Liver (tissue), 9 donors: ENCODE results near the gene TPD52L1. TPM values are rescaled to one million over a fixed set of nuclear protein-coding genes. Genes with fewer than 3 reads are reported as not detected.

Source experiments
- DNase-seq: peaks from one replicate; pipeline ENCODE4 v3.0.0-alpha.2; 2017; ENCODE audit warnings: low spot score
- H3K27ac ChIP-seq, 2 donors: one replicate each; pipeline ENCODE4 v1.7.0; 2013; ENCODE audit warnings: inconsistent platforms in 2 of 2, low read length in 2 of 2, control low read depth in 1 of 2, low read depth in 1 of 2, mild to moderate bottlenecking in 1 of 2
- H3K27me3 ChIP-seq, 4 donors: one replicate each; pipeline versions ENCODE4 v1.6.1 to v1.7.0; 2013; ENCODE audit warnings: low read length in 3 of 4, inconsistent platforms in 1 of 4, mild to moderate bottlenecking in 1 of 4, moderate library complexity in 1 of 4; ENCODE audit not compliant: control insufficient read depth in 4 of 4, insufficient read depth in 4 of 4
- H3K36me3 ChIP-seq, 4 donors: one replicate each; pipeline versions ENCODE4 v1.6.1 to v1.7.0; 2013; ENCODE audit warnings: low read length in 3 of 4, mild to moderate bottlenecking in 3 of 4, low read depth in 1 of 4, moderate library complexity in 1 of 4; ENCODE audit not compliant: control insufficient read depth in 4 of 4, insufficient read depth in 3 of 4
- H3K4me1 ChIP-seq, 4 donors: one replicate each; pipeline versions ENCODE4 v1.6.1 to v1.7.0; 2013; ENCODE audit warnings: low read length in 3 of 4, mild to moderate bottlenecking in 3 of 4, moderate library complexity in 1 of 4; ENCODE audit not compliant: control insufficient read depth in 4 of 4, insufficient read depth in 4 of 4
- H3K4me3 ChIP-seq, 3 donors: one replicate each; pipeline versions ENCODE4 v1.6.1 to v1.7.0; 2013; ENCODE audit warnings: low read length in 3 of 3, control low read depth in 1 of 3, low read depth in 1 of 3, mild to moderate bottlenecking in 1 of 3
- H3K9ac ChIP-seq, 2 donors: one replicate each; pipeline ENCODE4 v1.7.0; 2013; ENCODE audit warnings: low read length in 2 of 2, mild to moderate bottlenecking in 2 of 2, moderate library complexity in 2 of 2, control low read depth in 1 of 2, low read depth in 1 of 2
- H3K9me3 ChIP-seq, 4 donors: one replicate each; pipeline versions ENCODE4 v1.6.1 to v1.7.0; 2013; ENCODE audit warnings: low read length in 3 of 4; ENCODE audit not compliant: control insufficient read depth in 4 of 4
- EGR1 ChIP-seq, 2 donors: IDR thresholded peaks; 2 replicates each; pipeline ENCODE4 v1.6.1; 2016 to 2018; ENCODE audit warnings: antibody characterized with exemption in 2 of 2, low read depth in 2 of 2
- FOXA1 ChIP-seq: IDR thresholded peaks from 2 replicates; pipeline ENCODE4 v1.6.1; 2016; ENCODE audit warnings: antibody characterized with exemption
- FOXA2 ChIP-seq: IDR thresholded peaks from 2 replicates; pipeline ENCODE4 v1.6.1; 2016; ENCODE audit warnings: antibody characterized with exemption
- GABPA ChIP-seq, 2 donors: IDR thresholded peaks in 1 of 2; conservative IDR thresholded peaks in 1 of 2; 2 replicates each; pipeline ENCODE4 v1.6.1; 2016; ENCODE audit warnings: antibody characterized with exemption in 2 of 2, mild to moderate bottlenecking in 1 of 2, moderate library complexity in 1 of 2
- HNF4A ChIP-seq, 2 donors: conservative IDR thresholded peaks; 2 replicates each; pipeline ENCODE4 v1.6.1; 2016; ENCODE audit warnings: antibody characterized with exemption in 2 of 2, mild to moderate bottlenecking in 2 of 2
- HNF4G ChIP-seq: IDR thresholded peaks from 2 replicates; pipeline ENCODE4 v1.6.1; 2016; ENCODE audit warnings: antibody characterized with exemption
- JUND ChIP-seq, 2 donors: IDR thresholded peaks; 2 replicates each; pipeline ENCODE4 v1.6.1; 2016; ENCODE audit warnings: antibody characterized with exemption in 2 of 2
- NR2F2 ChIP-seq: IDR thresholded peaks from 2 replicates; pipeline ENCODE4 v1.6.1; 2016; ENCODE audit warnings: antibody characterized with exemption
- RAD21 ChIP-seq, 2 donors: IDR thresholded peaks; 2 replicates each; pipeline ENCODE4 v1.6.1; 2016; ENCODE audit warnings: antibody characterized with exemption in 2 of 2, mild to moderate bottlenecking in 2 of 2
- REST ChIP-seq: IDR thresholded peaks from 2 replicates; pipeline ENCODE4 v1.6.1; 2016; ENCODE audit warnings: antibody characterized with exemption, mild to moderate bottlenecking
- RXRA ChIP-seq, 2 donors: IDR thresholded peaks; 2 replicates each; pipeline ENCODE4 v1.6.1; 2017 to 2018; ENCODE audit warnings: antibody characterized with exemption in 2 of 2, mild to moderate bottlenecking in 1 of 2
- SP1 ChIP-seq: IDR thresholded peaks from 2 replicates; pipeline ENCODE4 v1.6.1; 2018; ENCODE audit warnings: antibody characterized with exemption, mild to moderate bottlenecking
- TAF1 ChIP-seq: conservative IDR thresholded peaks from 2 replicates; pipeline ENCODE4 v1.6.1; 2016; ENCODE audit warnings: antibody characterized with exemption, mild to moderate bottlenecking
- YY1 ChIP-seq: IDR thresholded peaks from 2 replicates; pipeline ENCODE4 v1.6.1; 2016; ENCODE audit warnings: antibody characterized with exemption, mild to moderate bottlenecking
- WGBS: extraction: QIAGEN DNeasy Blood & Tissue Kit; methylation state at CpG from one replicate; pipeline ENCODE4 v1.1.7; 2013; 5-methylcytosine and 5-hydroxymethylcytosine counted together
- polyA plus RNA-seq, 2 donors: library from polyadenylated mRNA; stranded (reverse) in 1 of 2; unstranded in 1 of 2; fragments of 200-250 nt in 1 of 2; fragments of >200 nt in 1 of 2; fragmentation: Nextera tagmentation in 1 of 2; extraction: Ambion mirVana in 1 of 2; gene quantifications; one replicate each; pipeline versions ENCODE4 v1.2.1 to v1.2.3, GENCODE V29; 2013 to 2015
- total RNA-seq, 2 donors: library from RNA; depleted of rRNA; stranded (reverse); fragments of >200 nt; gene quantifications; one replicate each; pipeline ENCODE4 v1.2.3, GENCODE V29; 2014
- TF ChIP-seq, protein P1 (sequence below): IDR thresholded peaks from 2 replicates; pipeline ENCODE4 v1.6.1; 2016; ENCODE audit warnings: antibody characterized with exemption
- TF ChIP-seq, protein P2 (sequence below): IDR thresholded peaks from 2 replicates; pipeline ENCODE4 v1.6.1; 2016; ENCODE audit warnings: antibody characterized with exemption
- TF ChIP-seq, protein P3 (sequence below): fragments of 150-350 bp; IDR thresholded peaks from 2 replicates; pipeline ENCODE4 v1.5.1; 2017; ENCODE audit warnings: improper control_type of control experiment, low read depth, low read length; ENCODE audit not compliant: missing input control
- donor health status: healthy.
- donor health status: healthy.
- donor health status: healthy.
- donor health status: healthy.
- donor health status: healthy.

The TPD52L1 gene
- total and polyA plus RNA-seq, 4 donors, result 8.9 to 66.4 (median 56.6) TPM

DNA sequence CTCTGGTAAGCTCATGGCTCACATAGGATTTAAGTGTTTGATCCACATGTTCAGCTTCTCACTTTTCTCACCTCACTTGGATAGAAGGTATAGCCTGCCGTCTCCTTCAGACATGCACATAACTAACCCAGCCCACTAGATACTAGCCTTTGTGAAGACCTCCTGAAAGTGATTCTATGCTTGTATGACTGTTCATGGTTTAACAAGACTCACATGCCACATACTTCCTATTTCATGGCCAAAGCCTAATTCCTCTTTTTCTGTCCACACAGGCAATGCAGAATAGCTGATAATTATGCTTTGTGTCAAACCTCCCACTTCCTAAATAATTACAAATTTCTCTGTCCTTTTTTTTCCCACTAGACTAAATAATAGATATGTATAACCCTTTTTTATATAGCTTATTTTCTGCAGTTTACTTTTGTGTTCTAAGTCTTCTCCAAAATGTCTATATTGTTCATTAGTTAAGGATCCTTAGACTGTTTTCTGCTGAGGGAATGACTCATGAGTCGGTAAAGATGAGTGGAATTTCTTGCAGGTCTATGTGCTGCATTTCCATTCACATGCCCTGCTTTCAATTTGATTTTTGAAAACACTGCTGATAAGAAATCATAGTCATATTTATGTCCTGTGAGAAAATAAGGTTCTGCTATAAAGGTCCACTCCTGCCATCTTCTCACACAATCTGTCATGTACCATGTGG, 105.2 kb downstream of the TPD52L1 start:
- DNase-seq, result no peak
- 90% methylated on average over 2 of the region's 2 CpGs for WGBS
- Histone ChIP-seq H3K4me3 (no peak overlapping the region), H3K36me3 (peaks cover 0 to 6% (median 0%) of the 10 kb centered on the region in 4 donors), H3K4me1 (no peaks in the 10 kb centered on the region), H3K9ac (no peak overlapping the region), H3K27ac (no peak overlapping the region), H3K9me3 (no peaks in the 10 kb centered on the region), H3K27me3 (no peaks in the 10 kb centered on the region)
- no peak for TF ChIP-seq REST
- no peak for TF ChIP-seq GABPA (IDR thresholded peaks at IDR 0.05 in 1 of 2, conservative IDR thresholded peaks at IDR 0.05 in 1 of 2)
- no peak for TF ChIP-seq EGR1 (IDR thresholded peaks at IDR 0.05; ENCODE audit: low read depth in 2 of 2)
- no peak for TF ChIP-seq JUND (IDR thresholded peaks at IDR 0.05)
- no peak for TF ChIP-seq FOXA1
- no peak for TF ChIP-seq RAD21 (IDR thresholded peaks at IDR 0.05)
- no peak for TF ChIP-seq HNF4A (conservative IDR thresholded peaks at IDR 0.05)
- TF ChIP-seq, protein P1, sequence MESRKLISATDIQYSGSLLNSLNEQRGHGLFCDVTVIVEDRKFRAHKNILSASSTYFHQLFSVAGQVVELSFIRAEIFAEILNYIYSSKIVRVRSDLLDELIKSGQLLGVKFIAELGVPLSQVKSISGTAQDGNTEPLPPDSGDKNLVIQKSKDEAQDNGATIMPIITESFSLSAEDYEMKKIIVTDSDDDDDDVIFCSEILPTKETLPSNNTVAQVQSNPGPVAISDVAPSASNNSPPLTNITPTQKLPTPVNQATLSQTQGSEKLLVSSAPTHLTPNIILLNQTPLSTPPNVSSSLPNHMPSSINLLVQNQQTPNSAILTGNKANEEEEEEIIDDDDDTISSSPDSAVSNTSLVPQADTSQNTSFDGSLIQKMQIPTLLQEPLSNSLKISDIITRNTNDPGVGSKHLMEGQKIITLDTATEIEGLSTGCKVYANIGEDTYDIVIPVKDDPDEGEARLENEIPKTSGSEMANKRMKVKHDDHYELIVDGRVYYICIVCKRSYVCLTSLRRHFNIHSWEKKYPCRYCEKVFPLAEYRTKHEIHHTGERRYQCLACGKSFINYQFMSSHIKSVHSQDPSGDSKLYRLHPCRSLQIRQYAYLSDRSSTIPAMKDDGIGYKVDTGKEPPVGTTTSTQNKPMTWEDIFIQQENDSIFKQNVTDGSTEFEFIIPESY, result no peak
- no peak for TF ChIP-seq YY1
- TF ChIP-seq HNF4G, result no peak
- no peak for TF ChIP-seq SP1
- TF ChIP-seq FOXA2, result no peak
- TF ChIP-seq TAF1, result no peak
- TF ChIP-seq NR2F2, result no peak
- TF ChIP-seq RXRA (IDR thresholded peaks at IDR 0.05), result no peak
- TF ChIP-seq, protein P2, sequence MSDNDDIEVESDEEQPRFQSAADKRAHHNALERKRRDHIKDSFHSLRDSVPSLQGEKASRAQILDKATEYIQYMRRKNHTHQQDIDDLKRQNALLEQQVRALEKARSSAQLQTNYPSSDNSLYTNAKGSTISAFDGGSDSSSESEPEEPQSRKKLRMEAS, result no peak

GRCh38 chr6:125259354-125259736, 105.8 kb downstream of the TPD52L1 start:
- 66% methylated on average over 2 of the region's 2 CpGs for WGBS

More at GRCh38 chr6:125259354-125259736, 105.8 kb downstream of the TPD52L1 start:
- TF ChIP-seq EGR1 (IDR thresholded peaks at IDR 0.05; ENCODE audit: low read depth in 2 of 2) (no peak), RXRA (IDR thresholded peaks at IDR 0.05) (no peak)
- TF ChIP-seq, protein P3, sequence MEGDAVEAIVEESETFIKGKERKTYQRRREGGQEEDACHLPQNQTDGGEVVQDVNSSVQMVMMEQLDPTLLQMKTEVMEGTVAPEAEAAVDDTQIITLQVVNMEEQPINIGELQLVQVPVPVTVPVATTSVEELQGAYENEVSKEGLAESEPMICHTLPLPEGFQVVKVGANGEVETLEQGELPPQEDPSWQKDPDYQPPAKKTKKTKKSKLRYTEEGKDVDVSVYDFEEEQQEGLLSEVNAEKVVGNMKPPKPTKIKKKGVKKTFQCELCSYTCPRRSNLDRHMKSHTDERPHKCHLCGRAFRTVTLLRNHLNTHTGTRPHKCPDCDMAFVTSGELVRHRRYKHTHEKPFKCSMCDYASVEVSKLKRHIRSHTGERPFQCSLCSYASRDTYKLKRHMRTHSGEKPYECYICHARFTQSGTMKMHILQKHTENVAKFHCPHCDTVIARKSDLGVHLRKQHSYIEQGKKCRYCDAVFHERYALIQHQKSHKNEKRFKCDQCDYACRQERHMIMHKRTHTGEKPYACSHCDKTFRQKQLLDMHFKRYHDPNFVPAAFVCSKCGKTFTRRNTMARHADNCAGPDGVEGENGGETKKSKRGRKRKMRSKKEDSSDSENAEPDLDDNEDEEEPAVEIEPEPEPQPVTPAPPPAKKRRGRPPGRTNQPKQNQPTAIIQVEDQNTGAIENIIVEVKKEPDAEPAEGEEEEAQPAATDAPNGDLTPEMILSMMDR, result no peak
- no peak overlapping the region for H3K9ac ChIP-seq
- no peak overlapping the region for H3K4me3 ChIP-seq
- H3K9me3 ChIP-seq, result no peaks in the 10 kb centered on the region
- no peak overlapping the region for H3K27ac ChIP-seq
- H3K4me1 ChIP-seq, result no peaks in the 10 kb centered on the region
- H3K36me3 ChIP-seq, result peaks cover 0 to 6% (median 0%) of the 10 kb centered on the region in 4 donors
- H3K27me3 ChIP-seq, result no peaks in the 10 kb centered on the region
- DNase-seq, result no peak
